Right atrium auricular region (tissue), 2 donors: Measurements from ENCODE around the gene DNAAF2. TPM values are rescaled to one million over a fixed set of nuclear protein-coding genes. Genes with fewer than 3 reads are reported as not detected.

Experiments used
- DNase-seq: peaks from one replicate; pipeline ENCODE4 v3.0.0-alpha.2; 2019; ENCODE audit warnings: low spot score
- H3K27ac ChIP-seq, 2 donors: fragments of 200-600 bp; sonication (generic); 1 replicate in 1 of 2; 2 replicates in 1 of 2; pipeline ENCODE4 v1.5.1; 2016 to 2019
- H3K27me3 ChIP-seq, 2 donors: fragments of 200-600 bp; sonication (generic); one replicate each; pipeline versions ENCODE4 v1.5.1 to v1.6.0; 2017 to 2019
- H3K36me3 ChIP-seq: fragments of 200-600 bp; sonication (generic); one replicate; pipeline ENCODE4 v1.5.1; 2016
- H3K4me1 ChIP-seq, 2 donors: fragments of 200-600 bp; sonication (generic); one replicate each; pipeline versions ENCODE4 v1.5.1 to v1.6.0; 2017 to 2019
- H3K4me3 ChIP-seq, 2 donors: fragments of 200-600 bp; sonication (generic); 1 replicate in 1 of 2; 2 replicates in 1 of 2; pipeline ENCODE4 v1.5.1; 2017 to 2019; ENCODE audit warnings: mild to moderate bottlenecking in 1 of 2, moderate library complexity in 1 of 2
- H3K9me3 ChIP-seq, 2 donors: fragments of 200-600 bp; sonication (generic); one replicate each; pipeline ENCODE4 v1.5.1; 2019
- total RNA-seq, 2 donors: library from RNA; depleted of rRNA; stranded (reverse); fragments of >200 nt; gene quantifications; one replicate each; pipeline ENCODE4 v1.1.0, GENCODE V29; 2016
- TF ChIP-seq, protein P1 (sequence below), 2 donors: fragments of 200-600 bp; sonication (generic); IDR thresholded peaks; one replicate each; pipeline ENCODE4 v1.5.1; 2019; ENCODE audit warnings: antibody characterized with exemption in 2 of 2

DNAAF2 gene
- total RNA-seq, 2 donors from 2014 or later, result 6.3 to 8.9 TPM

DNA sequence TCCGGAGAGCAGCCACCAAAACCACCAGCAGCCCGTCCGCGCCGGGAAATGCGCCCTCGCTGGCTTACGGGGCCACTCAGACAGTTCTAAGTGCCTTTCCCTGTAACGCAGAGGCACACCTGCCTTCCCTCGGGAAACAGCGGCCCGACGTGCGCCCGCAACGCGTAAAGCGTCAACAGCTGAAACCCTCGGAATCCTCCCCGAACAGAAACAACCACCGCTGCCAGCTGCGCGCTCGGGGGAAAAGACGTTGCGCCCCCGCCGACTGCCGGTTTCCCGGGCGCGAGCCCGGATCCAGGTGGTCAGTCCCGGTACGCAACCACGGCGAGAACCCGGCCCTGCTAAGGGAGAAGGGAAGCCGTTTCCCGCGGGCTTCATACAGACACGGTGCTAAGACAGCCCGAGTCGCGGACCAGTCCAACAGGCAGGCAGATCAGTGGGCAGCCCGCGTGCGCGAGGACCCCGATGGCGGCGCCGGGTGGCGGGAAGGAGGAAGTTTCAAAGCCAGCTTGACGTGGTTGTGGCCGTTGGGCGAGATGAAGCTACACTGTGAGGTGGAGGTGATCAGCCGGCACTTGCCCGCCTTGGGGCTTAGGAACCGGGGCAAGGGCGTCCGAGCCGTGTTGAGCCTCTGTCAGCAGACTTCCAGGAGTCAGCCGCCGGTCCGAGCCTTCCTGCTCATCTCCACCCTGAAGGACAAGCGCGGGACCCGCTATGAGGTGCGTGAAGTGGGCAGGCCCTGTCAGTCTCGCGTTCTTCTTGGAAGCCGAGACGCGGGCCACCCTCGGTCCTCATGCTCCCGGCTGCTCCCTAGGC, 36.4 kb downstream of the DNAAF2 start, which contains the start of gene LRR1:
Gene LRR1 (plus strand): TSS at position 456 of the 816 bp plus-strand sequence. CDS start 81 bp downstream, at position 537.
- Histone ChIP-seq H3K27ac (peak within 1 kb of the TSS; percentile 92 to 97), H3K9me3 (no peaks in the 10 kb centered on the region), H3K36me3 (no peaks in the 10 kb centered on the region), H3K27me3 (no peaks in the 10 kb centered on the region), H3K4me3 (peak within 1 kb of the TSS; percentile 74 to 82), H3K4me1 (peaks cover 0 to 25% of the 10 kb centered on the region in 2 donors)
- DNase-seq, result peak; percentile 86
- TF ChIP-seq, protein P1, sequence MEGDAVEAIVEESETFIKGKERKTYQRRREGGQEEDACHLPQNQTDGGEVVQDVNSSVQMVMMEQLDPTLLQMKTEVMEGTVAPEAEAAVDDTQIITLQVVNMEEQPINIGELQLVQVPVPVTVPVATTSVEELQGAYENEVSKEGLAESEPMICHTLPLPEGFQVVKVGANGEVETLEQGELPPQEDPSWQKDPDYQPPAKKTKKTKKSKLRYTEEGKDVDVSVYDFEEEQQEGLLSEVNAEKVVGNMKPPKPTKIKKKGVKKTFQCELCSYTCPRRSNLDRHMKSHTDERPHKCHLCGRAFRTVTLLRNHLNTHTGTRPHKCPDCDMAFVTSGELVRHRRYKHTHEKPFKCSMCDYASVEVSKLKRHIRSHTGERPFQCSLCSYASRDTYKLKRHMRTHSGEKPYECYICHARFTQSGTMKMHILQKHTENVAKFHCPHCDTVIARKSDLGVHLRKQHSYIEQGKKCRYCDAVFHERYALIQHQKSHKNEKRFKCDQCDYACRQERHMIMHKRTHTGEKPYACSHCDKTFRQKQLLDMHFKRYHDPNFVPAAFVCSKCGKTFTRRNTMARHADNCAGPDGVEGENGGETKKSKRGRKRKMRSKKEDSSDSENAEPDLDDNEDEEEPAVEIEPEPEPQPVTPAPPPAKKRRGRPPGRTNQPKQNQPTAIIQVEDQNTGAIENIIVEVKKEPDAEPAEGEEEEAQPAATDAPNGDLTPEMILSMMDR (IDR thresholded peaks at IDR 0.05), result peak in 1 of 2 donors; percentile 15

DNA sequence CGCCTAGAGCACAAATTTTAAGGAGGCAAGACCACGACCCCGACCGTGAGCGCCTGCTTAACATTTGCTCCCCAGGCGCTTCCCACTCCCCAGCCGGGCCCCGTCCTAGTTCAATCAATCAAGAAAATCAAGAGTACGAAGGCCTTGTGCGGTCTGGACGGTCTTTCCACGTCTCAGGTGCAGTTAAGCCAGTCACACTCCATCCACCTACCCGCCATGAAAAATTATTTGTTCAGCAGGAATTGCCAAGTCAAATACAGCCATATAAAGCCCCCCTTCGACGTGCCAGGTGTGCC, 36.9 kb downstream of the DNAAF2 start:
- Histone ChIP-seq H3K27ac (peak overlapping the region; percentile 92 to 97), H3K4me1 (peaks cover 0 to 25% of the 10 kb centered on the region in 2 donors), H3K4me3 (peak overlapping the region; percentile 74 to 82), H3K9me3 (no peaks in the 10 kb centered on the region), H3K27me3 (no peaks in the 10 kb centered on the region), H3K36me3 (no peaks in the 10 kb centered on the region)
- DNase-seq, result no peak
- TF ChIP-seq, protein P1 (IDR thresholded peaks at IDR 0.05), result no peak

DNA sequence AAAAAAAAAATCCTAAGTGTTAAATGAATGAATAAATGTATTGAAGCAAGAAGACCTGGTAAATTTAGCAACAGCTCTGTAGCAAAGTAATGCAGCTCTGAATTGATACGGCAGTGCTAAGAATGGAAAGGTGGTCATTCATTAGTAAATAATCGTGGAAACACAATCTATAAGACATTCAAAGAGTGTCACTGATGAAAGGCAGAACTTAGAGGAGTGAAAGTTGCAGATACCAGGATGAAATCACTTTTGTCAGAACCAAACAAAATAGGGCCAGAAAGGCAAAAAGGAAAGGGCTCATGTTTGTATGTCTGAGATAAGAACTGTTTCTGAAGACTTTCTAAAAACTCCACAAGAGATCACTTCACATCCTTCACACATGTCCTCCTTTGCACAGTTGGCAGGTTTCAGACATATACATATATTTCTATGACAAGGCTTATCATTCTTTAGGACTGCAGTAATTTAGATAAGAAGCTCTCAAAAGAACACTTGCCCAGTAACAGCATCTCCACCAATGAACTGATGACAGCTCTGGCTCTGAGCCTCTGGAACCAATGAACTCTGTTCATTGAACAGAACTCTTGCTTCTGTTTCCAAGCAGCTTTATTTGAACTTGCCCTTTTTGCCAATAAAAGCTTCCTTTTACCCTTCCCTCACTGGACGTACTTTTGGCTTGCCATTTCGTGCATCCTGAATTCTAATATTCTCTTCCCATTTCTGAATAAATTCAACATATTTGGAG, 40.5 kb downstream of the DNAAF2 start:
- TF ChIP-seq, protein P1 (IDR thresholded peaks at IDR 0.05), result no peak
- H3K4me1 ChIP-seq, result peaks cover 0 to 25% of the 10 kb centered on the region in 2 donors
- peak overlapping the region in 1 of 2 donors; percentile 9 for H3K27ac ChIP-seq
- H3K4me3 ChIP-seq, result no peak overlapping the region
- DNase-seq, result no peak
- H3K36me3 ChIP-seq, result no peaks in the 10 kb centered on the region
- H3K9me3 ChIP-seq, result no peaks in the 10 kb centered on the region
- H3K27me3 ChIP-seq, result no peaks in the 10 kb centered on the region

DNA sequence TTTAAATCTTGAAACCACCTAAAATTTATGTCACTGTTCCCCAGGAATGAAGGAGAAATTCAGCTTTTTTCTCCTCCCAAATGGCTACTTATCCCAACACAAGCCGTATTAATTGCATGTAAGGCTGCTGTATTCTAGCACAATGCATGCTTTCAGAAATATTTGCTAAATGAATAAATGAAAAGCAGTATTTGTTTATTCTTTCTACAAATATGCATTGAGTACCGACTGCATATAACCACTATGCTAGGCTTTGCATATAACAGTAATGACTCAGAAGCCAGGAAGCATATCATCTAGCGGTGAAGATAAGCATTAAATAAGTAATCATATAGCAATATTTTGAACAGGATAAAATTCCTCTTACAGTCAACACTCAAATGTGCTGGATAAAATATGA, 42.0 kb downstream of the DNAAF2 start:
- H3K36me3 ChIP-seq, result no peaks in the 10 kb centered on the region
- H3K27ac ChIP-seq, result no peak overlapping the region
- no peaks in the 10 kb centered on the region for H3K27me3 ChIP-seq
- H3K4me1 ChIP-seq, result peaks cover 0 to 25% of the 10 kb centered on the region in 2 donors
- DNase-seq, result no peak
- H3K9me3 ChIP-seq, result no peaks in the 10 kb centered on the region
- TF ChIP-seq, protein P1 (IDR thresholded peaks at IDR 0.05), result no peak
- H3K4me3 ChIP-seq, result no peak overlapping the region

DNA sequence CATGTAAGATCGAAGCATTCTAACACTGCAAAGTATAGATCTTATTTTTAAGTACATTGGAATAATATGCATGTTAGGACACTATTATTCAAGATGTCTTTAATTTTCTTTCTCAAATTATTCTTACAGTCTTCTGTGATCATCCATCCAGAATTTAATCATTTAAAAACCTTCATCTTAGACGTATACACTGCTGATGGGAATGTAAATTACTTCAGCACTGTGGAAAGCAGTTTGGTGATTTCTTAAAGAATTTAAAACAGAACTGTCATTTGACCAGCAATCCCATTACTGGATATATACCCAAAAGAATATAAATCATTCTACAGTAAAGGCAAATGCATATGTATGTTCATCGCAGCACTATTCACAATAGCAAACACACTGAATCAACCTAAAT, 45.7 kb downstream of the DNAAF2 start:
- Histone ChIP-seq H3K4me3 (no peak overlapping the region), H3K36me3 (peaks cover under 1% of the 10 kb centered on the region), H3K27me3 (no peaks in the 10 kb centered on the region), H3K27ac (no peak overlapping the region), H3K4me1 (peaks cover 0 to 13% of the 10 kb centered on the region in 2 donors), H3K9me3 (no peaks in the 10 kb centered on the region)
- DNase-seq, result no peak
- TF ChIP-seq, protein P1 (IDR thresholded peaks at IDR 0.05), result no peak
